ENCODE results near the gene KRTAP21-1. TPM values are rescaled to one million over a fixed set of nuclear protein-coding genes. Genes with fewer than 3 reads are reported as not detected.

KRTAP21-1 gene
- total RNA-seq, 1 donor from 2014 or later = not detected

- H3K4me3 Mint-ChIP-seq (ENCODE audit: unreplicated experiment) = no peak overlapping the region
- TF ChIP-seq CTCF (IDR thresholded peaks at IDR 0.05; ENCODE audit: partially characterized antibody, unreplicated experiment) = no peak
- no peaks in the 10 kb centered on the region for H3K9me3 Mint-ChIP-seq (ENCODE audit: unreplicated experiment)
- no peaks in the 10 kb centered on the region for H3K36me3 Mint-ChIP-seq (ENCODE audit: unreplicated experiment)
- no peak for DNase-seq
- H3K27me3 Mint-ChIP-seq (ENCODE audit: unreplicated experiment) = no peaks in the 10 kb centered on the region
- H3K27ac Mint-ChIP-seq (ENCODE audit: unreplicated experiment) = no peak overlapping the region
- no peaks in the 10 kb centered on the region for H3K4me1 Mint-ChIP-seq (ENCODE audit: low read depth, unreplicated experiment)
Observed at GRCh38 chr21:30760776-30761175, 5.5 kb upstream of the KRTAP21-1 start.

GRCh38 chr21:30758306-30758705 is 3.1 kb upstream of the KRTAP21-1 start:
- Mint-ChIP-seq H3K27me3 (ENCODE audit: unreplicated experiment) (no peaks in the 10 kb centered on the region), H3K4me3 (ENCODE audit: unreplicated experiment) (no peak overlapping the region), H3K27ac (ENCODE audit: unreplicated experiment) (no peak overlapping the region), H3K9me3 (ENCODE audit: unreplicated experiment) (no peaks in the 10 kb centered on the region), H3K4me1 (ENCODE audit: low read depth, unreplicated experiment) (no peaks in the 10 kb centered on the region), H3K36me3 (ENCODE audit: unreplicated experiment) (no peaks in the 10 kb centered on the region)
- DNase-seq = no peak
- no peak for TF ChIP-seq CTCF (IDR thresholded peaks at IDR 0.05; ENCODE audit: partially characterized antibody, unreplicated experiment)

GRCh38 chr21:30747159-30747558 is 8.1 kb downstream of the KRTAP21-1 start, which contains the start of gene KRTAP21-2:
TSS of gene KRTAP21-2 (minus strand) at chr21:30747259. CDS start at chr21:30747202, 57 bp downstream.
- no peak for TF ChIP-seq CTCF (IDR thresholded peaks at IDR 0.05; ENCODE audit: partially characterized antibody, unreplicated experiment)
- Mint-ChIP-seq H3K4me1 (ENCODE audit: low read depth, unreplicated experiment) (no peaks in the 10 kb centered on the region), H3K36me3 (ENCODE audit: unreplicated experiment) (no peaks in the 10 kb centered on the region), H3K4me3 (ENCODE audit: unreplicated experiment) (no peak within 1 kb of the TSS), H3K27me3 (ENCODE audit: unreplicated experiment) (no peaks in the 10 kb centered on the region), H3K27ac (ENCODE audit: unreplicated experiment) (no peak within 1 kb of the TSS), H3K9me3 (ENCODE audit: unreplicated experiment) (no peaks in the 10 kb centered on the region)
- DNase-seq = no peak

GRCh38 chr21:30740462-30740861 is 14.8 kb downstream of the KRTAP21-1 start:
- no peak overlapping the region for H3K27ac Mint-ChIP-seq (ENCODE audit: unreplicated experiment)
- H3K27me3 Mint-ChIP-seq (ENCODE audit: unreplicated experiment) = no peaks in the 10 kb centered on the region
- no peak for DNase-seq
- no peaks in the 10 kb centered on the region for H3K36me3 Mint-ChIP-seq (ENCODE audit: unreplicated experiment)
- H3K4me1 Mint-ChIP-seq (ENCODE audit: low read depth, unreplicated experiment) = no peaks in the 10 kb centered on the region
- TF ChIP-seq CTCF (IDR thresholded peaks at IDR 0.05; ENCODE audit: partially characterized antibody, unreplicated experiment) = no peak
- H3K9me3 Mint-ChIP-seq (ENCODE audit: unreplicated experiment) = no peaks in the 10 kb centered on the region
- no peak overlapping the region for H3K4me3 Mint-ChIP-seq (ENCODE audit: unreplicated experiment)

GRCh38 chr21:30733026-30733425 is 22.2 kb downstream of the KRTAP21-1 start:
- no peaks in the 10 kb centered on the region for H3K36me3 Mint-ChIP-seq (ENCODE audit: unreplicated experiment)
- H3K27ac Mint-ChIP-seq (ENCODE audit: unreplicated experiment) = no peak overlapping the region
- H3K4me3 Mint-ChIP-seq (ENCODE audit: unreplicated experiment) = no peak overlapping the region
- H3K27me3 Mint-ChIP-seq (ENCODE audit: unreplicated experiment) = no peaks in the 10 kb centered on the region
- H3K4me1 Mint-ChIP-seq (ENCODE audit: low read depth, unreplicated experiment) = no peaks in the 10 kb centered on the region
- DNase-seq = no peak
- no peak for TF ChIP-seq CTCF (IDR thresholded peaks at IDR 0.05; ENCODE audit: partially characterized antibody, unreplicated experiment)
- H3K9me3 Mint-ChIP-seq (ENCODE audit: unreplicated experiment) = no peaks in the 10 kb centered on the region
